ENCODE data around the gene PTGER3. TPM values are rescaled to one million over a fixed set of nuclear protein-coding genes. Genes with fewer than 3 reads are reported as not detected.
A peak's percentile ranks its signal among the peaks of the same experiment; 100 is the strongest.
"Not testable (repeated sequence)": the region's sequence is repeated elsewhere in the genome, so short reads cannot be mapped to it uniquely, and the experiment has no call there.

Gene PTGER3
- polyA plus RNA-seq, 10 donors: 0.69 to 4.4 (median 1.8) TPM

GRCh38 chr1:71014178-71014579, 33.4 kb downstream of the PTGER3 start:
- peak in 1 of 3 donors; percentile 11 for DNase-seq

- no peak for DNase-seq
These were observed 44.7 kb downstream of the PTGER3 start for GRCh38 chr1:71002709-71003475.

- DNase-seq: no peak
These were observed 46.0 kb downstream of the PTGER3 start for GRCh38 chr1:71001624-71002023.

GRCh38 chr1:70997793-70998192, 49.8 kb downstream of the PTGER3 start:
- DNase-seq: no peak

GRCh38 chr1:70994753-70995268, 52.8 kb downstream of the PTGER3 start:
- no peak for DNase-seq

GRCh38 chr1:70993798-70994197, 53.8 kb downstream of the PTGER3 start:
- no peak for DNase-seq

GRCh38 chr1:70992521-70992920, 55.1 kb downstream of the PTGER3 start:
- DNase-seq: no peak

- DNase-seq: no peak
These were observed 57.0 kb downstream of the PTGER3 start for GRCh38 chr1:70990469-70991253.

- no peak for DNase-seq
These were observed 60.1 kb downstream of the PTGER3 start for GRCh38 chr1:70987497-70987896.

GRCh38 chr1:70985776-70986225, 61.8 kb downstream of the PTGER3 start:
- not testable (repeated sequence) for DNase-seq

- DNase-seq: not testable (repeated sequence)
These were observed 62.3 kb downstream of the PTGER3 start for GRCh38 chr1:70985278-70985677.

- no peak for DNase-seq
These were observed 67.3 kb downstream of the PTGER3 start for GRCh38 chr1:70980361-70980760.

GRCh38 chr1:70979881-70980280, 67.7 kb downstream of the PTGER3 start:
- DNase-seq: no peak

- DNase-seq: no peak
These were observed 68.3 kb downstream of the PTGER3 start for GRCh38 chr1:70979313-70979712.

GRCh38 chr1:70978623-70979022, 69.0 kb downstream of the PTGER3 start:
- no peak for DNase-seq

GRCh38 chr1:70977575-70977974, 70.0 kb downstream of the PTGER3 start:
- no peak for DNase-seq

GRCh38 chr1:70977041-70977440, 70.6 kb downstream of the PTGER3 start:
- DNase-seq: no peak

- no peak for DNase-seq
These were observed 73.9 kb downstream of the PTGER3 start for GRCh38 chr1:70973754-70974153.

GRCh38 chr1:70970407-70970806, 77.2 kb downstream of the PTGER3 start:
- no peak for DNase-seq

GRCh38 chr1:70966018-70966638, 81.5 kb downstream of the PTGER3 start:
- no peak for DNase-seq

- DNase-seq: no peak
These were observed 84.2 kb downstream of the PTGER3 start for GRCh38 chr1:70963374-70963773.

- no peak for DNase-seq
These were observed 86.1 kb downstream of the PTGER3 start for GRCh38 chr1:70961374-70961975.

All from muscle of back (tissue), 11 donors.